ENCODE data around the gene FAM177A1.
"Not testable (repeated sequence)": the region's sequence is repeated elsewhere in the genome, so short reads cannot be mapped to it uniquely, and the experiment has no call there.

FAM177A1 gene

GRCh38 chr14:35052637-35053036 lies 6.6 kb downstream of the FAM177A1 start:
- Histone ChIP-seq H3K36me3 (replicated peaks in 1 of 2; ENCODE audit: control insufficient read depth in 2 of 2, insufficient read depth in 2 of 2, low read length in 2 of 2) (peaks cover 0 to 50% of the 10 kb centered on the region in 2 donors), H3K4me1 (ENCODE audit: control insufficient read depth in 2 of 2, insufficient read depth in 1 of 2, low read depth in 1 of 2, low read length in 2 of 2) (no peaks in the 10 kb centered on the region), H3K4me2 (ENCODE audit: insufficient read depth, low read length, poor library complexity, severe bottlenecking) (no peak overlapping the region), H3K79me1 (ENCODE audit: low read depth, low read length) (no peaks in the 10 kb centered on the region), H3K23ac (ENCODE audit: low read depth, low read length, poor library complexity) (no peak overlapping the region), H4K8ac (ENCODE audit: low read depth, low read length) (no peak overlapping the region), H3K4ac (ENCODE audit: low read length) (no peak overlapping the region), H3K14ac (ENCODE audit: low read length) (no peak overlapping the region), H2AK5ac (ENCODE audit: low read depth, low read length) (no peak overlapping the region), H2BK15ac (ENCODE audit: low read length) (no peak overlapping the region), H3K4me3 (ENCODE audit: low read length in 2 of 2) (no peak overlapping the region), H2AFZ (ENCODE audit: low read length) (no peak overlapping the region), H3K27ac (replicated peaks; ENCODE audit: low read length) (no peak overlapping the region), H3K9ac (ENCODE audit: low read depth, low read length, poor library complexity) (no peak overlapping the region), H2BK12ac (ENCODE audit: low read length) (no peak overlapping the region), H4K91ac (ENCODE audit: low read depth, low read length, poor library complexity) (no peak overlapping the region), H3K9me3 (replicated peaks in 1 of 2; ENCODE audit: control insufficient read depth in 2 of 2, insufficient read depth in 1 of 2, low read depth in 1 of 2, low read length in 2 of 2) (no peaks in the 10 kb centered on the region), H3K18ac (ENCODE audit: low read length) (no peak overlapping the region), H2BK120ac (ENCODE audit: low read depth, low read length) (no peak overlapping the region), H3K27me3 (ENCODE audit: control insufficient read depth in 3 of 3, insufficient read depth in 3 of 3, low read depth in 1 of 3, low read length in 3 of 3) (no peaks in the 10 kb centered on the region), H2BK5ac (ENCODE audit: low read length) (no peak overlapping the region)
- WGBS, 2 donors (ENCODE audit: extremely low coverage in 2 of 2, insufficient read length in 2 of 2, insufficient replicate concordance in 1 of 2), result no CpG with 5 or more reads among the region's 2 CpGs
- no peak for DNase-seq (ENCODE audit: low spot score)

GRCh38 chr14:35061113-35061791 lies 15.2 kb downstream of the FAM177A1 start:
- H3K79me1 ChIP-seq (ENCODE audit: low read depth, low read length), result not testable (repeated sequence)
- no CpG with 5 or more reads among the region's 1 CpG for WGBS, 2 donors (ENCODE audit: extremely low coverage in 2 of 2, insufficient read length in 2 of 2, insufficient replicate concordance in 1 of 2)

GRCh38 chr14:35065731-35066130 lies 19.7 kb downstream of the FAM177A1 start:
- H3K27ac ChIP-seq (replicated peaks; ENCODE audit: low read length); H3K23ac ChIP-seq (ENCODE audit: low read depth, low read length, poor library complexity); H2BK15ac ChIP-seq (ENCODE audit: low read length); H3K4ac ChIP-seq (ENCODE audit: low read length); H3K14ac ChIP-seq (ENCODE audit: low read length); DNase-seq (ENCODE audit: low spot score); H3K79me1 ChIP-seq (ENCODE audit: low read depth, low read length); H2AK5ac ChIP-seq (ENCODE audit: low read depth, low read length); H3K4me1 ChIP-seq (ENCODE audit: control insufficient read depth in 2 of 2, insufficient read depth in 1 of 2, low read depth in 1 of 2, low read length in 2 of 2); H2BK12ac ChIP-seq (ENCODE audit: low read length); H3K4me2 ChIP-seq (ENCODE audit: insufficient read depth, low read length, poor library complexity, severe bottlenecking); H4K91ac ChIP-seq (ENCODE audit: low read depth, low read length, poor library complexity); H3K4me3 ChIP-seq (ENCODE audit: low read length in 2 of 2); H2BK120ac ChIP-seq (ENCODE audit: low read depth, low read length); H3K27me3 ChIP-seq (ENCODE audit: control insufficient read depth in 3 of 3, insufficient read depth in 3 of 3, low read depth in 1 of 3, low read length in 3 of 3); H3K18ac ChIP-seq (ENCODE audit: low read length); H2AFZ ChIP-seq (ENCODE audit: low read length); H3K9ac ChIP-seq (ENCODE audit: low read depth, low read length, poor library complexity); H2BK5ac ChIP-seq (ENCODE audit: low read length); H4K8ac ChIP-seq (ENCODE audit: low read depth, low read length); H3K9me3 ChIP-seq (replicated peaks in 1 of 2; ENCODE audit: control insufficient read depth in 2 of 2, insufficient read depth in 1 of 2, low read depth in 1 of 2, low read length in 2 of 2): not testable (repeated sequence)
- peaks cover 5 to 29% of the 10 kb centered on the region in 2 donors for H3K36me3 ChIP-seq (replicated peaks in 1 of 2; ENCODE audit: control insufficient read depth in 2 of 2, insufficient read depth in 2 of 2, low read length in 2 of 2)
- WGBS, 2 donors (ENCODE audit: extremely low coverage in 2 of 2, insufficient read length in 2 of 2, insufficient replicate concordance in 1 of 2), result no CpG with 5 or more reads among the region's 5 CpGs

More at GRCh38 chr14:35061113-35061791, 15.2 kb downstream of the FAM177A1 start:
- not testable (repeated sequence) for H3K9me3 ChIP-seq (replicated peaks in 1 of 2; ENCODE audit: control insufficient read depth in 2 of 2, insufficient read depth in 1 of 2, low read depth in 1 of 2, low read length in 2 of 2); H3K14ac ChIP-seq (ENCODE audit: low read length); H4K91ac ChIP-seq (ENCODE audit: low read depth, low read length, poor library complexity); H3K18ac ChIP-seq (ENCODE audit: low read length); H3K27ac ChIP-seq (replicated peaks; ENCODE audit: low read length); H3K4me1 ChIP-seq (ENCODE audit: control insufficient read depth in 2 of 2, insufficient read depth in 1 of 2, low read depth in 1 of 2, low read length in 2 of 2); H2AK5ac ChIP-seq (ENCODE audit: low read depth, low read length); H3K27me3 ChIP-seq (ENCODE audit: control insufficient read depth in 3 of 3, insufficient read depth in 3 of 3, low read depth in 1 of 3, low read length in 3 of 3); H2BK12ac ChIP-seq (ENCODE audit: low read length); H2AFZ ChIP-seq (ENCODE audit: low read length); H3K23ac ChIP-seq (ENCODE audit: low read depth, low read length, poor library complexity); H2BK5ac ChIP-seq (ENCODE audit: low read length); DNase-seq (ENCODE audit: low spot score); H3K4ac ChIP-seq (ENCODE audit: low read length); H3K4me2 ChIP-seq (ENCODE audit: insufficient read depth, low read length, poor library complexity, severe bottlenecking); H2BK120ac ChIP-seq (ENCODE audit: low read depth, low read length); H2BK15ac ChIP-seq (ENCODE audit: low read length); H4K8ac ChIP-seq (ENCODE audit: low read depth, low read length); H3K4me3 ChIP-seq (ENCODE audit: low read length in 2 of 2); H3K9ac ChIP-seq (ENCODE audit: low read depth, low read length, poor library complexity)
- H3K36me3 ChIP-seq (replicated peaks in 1 of 2; ENCODE audit: control insufficient read depth in 2 of 2, insufficient read depth in 2 of 2, low read length in 2 of 2), result peaks cover 2 to 42% of the 10 kb centered on the region in 2 donors

GRCh38 chr14:35068238-35069012 lies 22.4 kb downstream of the FAM177A1 start:
- WGBS, 2 donors (ENCODE audit: extremely low coverage in 2 of 2, insufficient read length in 2 of 2, insufficient replicate concordance in 1 of 2), result no CpG with 5 or more reads among the region's 4 CpGs

More at GRCh38 chr14:35068238-35069012, 22.4 kb downstream of the FAM177A1 start:
- Histone ChIP-seq H2BK5ac (ENCODE audit: low read length) (no peak overlapping the region), H4K8ac (ENCODE audit: low read depth, low read length) (no peak overlapping the region), H2AFZ (ENCODE audit: low read length) (no peak overlapping the region), H3K36me3 (replicated peaks in 1 of 2; ENCODE audit: control insufficient read depth in 2 of 2, insufficient read depth in 2 of 2, low read length in 2 of 2) (peaks cover 3 to 19% of the 10 kb centered on the region in 2 donors), H3K4me2 (ENCODE audit: insufficient read depth, low read length, poor library complexity, severe bottlenecking) (no peak overlapping the region), H3K4ac (ENCODE audit: low read length) (no peak overlapping the region), H3K18ac (ENCODE audit: low read length) (no peak overlapping the region), H2BK15ac (ENCODE audit: low read length) (no peak overlapping the region), H3K9ac (ENCODE audit: low read depth, low read length, poor library complexity) (no peak overlapping the region), H3K23ac (ENCODE audit: low read depth, low read length, poor library complexity) (no peak overlapping the region), H4K91ac (ENCODE audit: low read depth, low read length, poor library complexity) (no peak overlapping the region), H2BK12ac (ENCODE audit: low read length) (no peak overlapping the region), H3K79me1 (ENCODE audit: low read depth, low read length) (no peaks in the 10 kb centered on the region), H3K4me1 (ENCODE audit: control insufficient read depth in 2 of 2, insufficient read depth in 1 of 2, low read depth in 1 of 2, low read length in 2 of 2) (no peaks in the 10 kb centered on the region), H2AK5ac (ENCODE audit: low read depth, low read length) (no peak overlapping the region), H3K27me3 (ENCODE audit: control insufficient read depth in 3 of 3, insufficient read depth in 3 of 3, low read depth in 1 of 3, low read length in 3 of 3) (no peaks in the 10 kb centered on the region), H3K4me3 (ENCODE audit: low read length in 2 of 2) (no peak overlapping the region), H3K14ac (ENCODE audit: low read length) (no peak overlapping the region), H2BK120ac (ENCODE audit: low read depth, low read length) (no peak overlapping the region), H3K27ac (replicated peaks; ENCODE audit: low read length) (no peak overlapping the region), H3K9me3 (replicated peaks in 1 of 2; ENCODE audit: control insufficient read depth in 2 of 2, insufficient read depth in 1 of 2, low read depth in 1 of 2, low read length in 2 of 2) (no peaks in the 10 kb centered on the region)
- DNase-seq (ENCODE audit: low spot score), result no peak
